ENCODE measurements around the gene KMT5B.

DNA sequence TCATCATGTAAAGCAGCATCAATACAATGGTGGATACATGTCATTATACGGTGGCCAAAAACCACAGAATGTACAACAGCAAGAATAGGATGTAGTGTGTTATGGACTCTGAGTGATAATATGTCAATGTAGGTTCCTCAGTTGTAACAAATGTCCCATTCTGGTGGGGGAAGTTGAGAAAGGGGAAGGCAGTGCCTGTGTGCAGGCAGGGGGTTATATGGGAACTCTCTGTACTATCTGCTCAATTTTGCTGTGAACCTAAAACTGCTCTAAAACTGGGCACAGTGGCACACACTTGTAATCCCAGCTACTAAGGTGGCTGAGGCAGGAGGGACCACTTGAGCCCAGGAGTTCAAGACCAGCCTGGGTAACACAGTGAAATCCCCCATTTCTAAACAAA, 97.8 kb downstream of the KMT5B start:
- TF ChIP-seq, protein P1, sequence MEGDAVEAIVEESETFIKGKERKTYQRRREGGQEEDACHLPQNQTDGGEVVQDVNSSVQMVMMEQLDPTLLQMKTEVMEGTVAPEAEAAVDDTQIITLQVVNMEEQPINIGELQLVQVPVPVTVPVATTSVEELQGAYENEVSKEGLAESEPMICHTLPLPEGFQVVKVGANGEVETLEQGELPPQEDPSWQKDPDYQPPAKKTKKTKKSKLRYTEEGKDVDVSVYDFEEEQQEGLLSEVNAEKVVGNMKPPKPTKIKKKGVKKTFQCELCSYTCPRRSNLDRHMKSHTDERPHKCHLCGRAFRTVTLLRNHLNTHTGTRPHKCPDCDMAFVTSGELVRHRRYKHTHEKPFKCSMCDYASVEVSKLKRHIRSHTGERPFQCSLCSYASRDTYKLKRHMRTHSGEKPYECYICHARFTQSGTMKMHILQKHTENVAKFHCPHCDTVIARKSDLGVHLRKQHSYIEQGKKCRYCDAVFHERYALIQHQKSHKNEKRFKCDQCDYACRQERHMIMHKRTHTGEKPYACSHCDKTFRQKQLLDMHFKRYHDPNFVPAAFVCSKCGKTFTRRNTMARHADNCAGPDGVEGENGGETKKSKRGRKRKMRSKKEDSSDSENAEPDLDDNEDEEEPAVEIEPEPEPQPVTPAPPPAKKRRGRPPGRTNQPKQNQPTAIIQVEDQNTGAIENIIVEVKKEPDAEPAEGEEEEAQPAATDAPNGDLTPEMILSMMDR (IDR thresholded peaks at IDR 0.05; ENCODE audit: low read depth, low read length, poor library complexity, severe bottlenecking): no peak
- no peak for TF ChIP-seq EZH2phosphoT487 (IDR thresholded peaks at IDR 0.05; ENCODE audit: borderline replicate concordance, low read length)

Measured in DOHH2 (cell line).